HG03135 (cell line): ENCODE results near the gene UBASH3B.
A peak's percentile ranks its signal among the peaks of the same experiment; 100 is the strongest.
"Not testable (repeated sequence)": the region's sequence is repeated elsewhere in the genome, so short reads cannot be mapped to it uniquely, and the experiment has no call there.

Experiments
- ATAC-seq: cut with Tn5 transposase; IDR thresholded peaks from one replicate; pipeline ENCODE4 v1.9.1; 2021; ENCODE audit warnings: mild to moderate bottlenecking, moderate library complexity; ENCODE audit not compliant: unreplicated experiment

UBASH3B gene

GRCh38 chr11:122843281-122844141 lies 188.0 kb downstream of the UBASH3B start:
- peak; percentile 82 for ATAC-seq

DNA sequence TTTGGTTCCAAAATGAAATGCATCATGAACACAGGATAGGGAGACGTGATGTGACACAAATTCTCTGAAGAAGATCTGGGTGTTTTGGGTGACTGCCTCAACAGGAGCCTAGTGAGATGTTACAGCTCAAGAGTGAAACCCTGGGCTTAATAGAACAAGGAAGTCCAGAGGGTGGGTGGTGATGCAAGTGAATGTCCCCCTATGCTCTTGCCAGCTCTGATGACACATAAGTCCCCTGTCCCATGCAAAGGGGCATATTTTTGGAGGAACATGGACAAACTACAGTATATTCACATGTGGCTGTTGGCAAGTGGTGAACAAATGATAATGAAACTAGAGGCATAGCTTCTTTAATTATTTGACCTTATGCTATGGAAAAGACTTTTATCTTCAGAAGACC lies 191.9 kb downstream of the UBASH3B start:
- ATAC-seq: no peak

DNA sequence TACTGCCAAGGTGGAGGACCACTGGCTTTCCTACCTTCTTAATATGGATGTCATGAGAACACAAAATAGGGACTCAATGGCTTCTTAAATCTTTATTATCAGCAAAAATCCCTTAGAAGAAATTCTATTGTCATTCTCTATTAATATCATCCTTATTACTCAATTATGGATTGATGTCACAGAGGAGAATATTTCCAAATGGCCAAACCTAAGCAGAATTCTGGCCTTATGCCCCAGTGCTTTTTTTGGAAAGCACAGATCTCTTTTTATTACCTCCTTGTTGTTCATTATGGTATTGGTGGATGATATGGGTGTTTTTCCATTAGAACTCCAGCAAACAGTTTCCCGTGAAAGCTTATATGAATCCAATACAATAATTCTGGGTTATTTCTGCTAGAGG lies 192.7 kb downstream of the UBASH3B start:
- ATAC-seq: no peak

DNA sequence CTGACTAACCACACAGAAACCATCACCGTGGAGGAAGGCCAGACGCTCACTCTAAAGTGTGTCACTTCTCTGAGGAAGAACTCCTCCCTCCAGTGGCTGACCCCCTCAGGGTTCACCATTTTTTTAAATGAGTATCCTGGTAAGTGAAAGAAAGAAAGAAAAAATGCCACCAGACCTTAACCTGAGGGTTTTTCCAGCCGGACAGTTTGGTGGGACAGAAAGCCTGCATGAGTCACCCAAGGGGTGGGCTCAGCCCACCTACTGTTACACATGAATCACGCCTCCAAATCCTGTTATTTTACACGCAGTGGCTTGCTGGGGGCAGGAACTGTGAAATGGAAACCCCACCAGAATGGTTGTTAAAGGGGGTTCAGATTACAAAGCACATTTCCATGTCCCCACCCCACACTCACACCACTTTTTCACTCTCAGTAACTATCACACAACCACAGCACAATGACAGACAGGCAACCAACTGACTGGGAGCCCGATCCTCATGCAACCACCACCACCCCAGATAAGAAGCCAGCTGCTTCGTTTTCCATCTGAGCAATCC lies 194.6 kb downstream of the UBASH3B start:
- no peak for ATAC-seq

DNA sequence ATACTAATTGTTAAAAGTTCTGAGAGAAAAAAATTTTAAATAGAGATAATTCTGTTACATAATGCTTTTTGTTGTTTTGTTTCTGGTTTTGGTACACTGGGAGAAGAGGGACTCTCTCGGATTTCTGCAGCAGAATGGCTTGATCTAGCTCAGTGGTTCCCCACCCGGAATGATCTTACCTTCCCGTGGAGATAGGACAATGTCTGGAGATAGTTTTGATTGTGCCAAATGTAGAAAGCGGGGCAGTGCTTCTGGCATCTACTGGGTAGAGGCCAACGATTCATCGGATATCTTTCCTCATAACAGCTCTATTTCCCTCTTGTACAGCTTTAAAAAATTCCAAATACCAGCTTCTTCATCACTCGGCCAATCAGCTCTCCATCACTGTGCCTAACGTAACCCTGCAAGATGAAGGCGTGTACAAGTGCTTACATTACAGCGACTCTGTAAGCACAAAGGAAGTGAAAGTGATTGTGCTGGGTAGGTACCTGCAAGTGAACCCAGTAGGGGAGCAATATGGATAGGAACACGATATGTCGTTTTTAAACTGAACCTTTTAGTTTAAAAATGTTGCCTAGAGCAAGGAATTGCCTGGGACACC lies 195.9 kb downstream of the UBASH3B start:
- peak; percentile 61 for ATAC-seq

- ATAC-seq: no peak
Observed at GRCh38 chr11:122852074-122852795, 196.7 kb downstream of the UBASH3B start.

GRCh38 chr11:122852796-122853160 lies 197.3 kb downstream of the UBASH3B start:
- ATAC-seq: no peak

GRCh38 chr11:122853261-122853660 lies 197.7 kb downstream of the UBASH3B start:
- ATAC-seq: no peak

DNA sequence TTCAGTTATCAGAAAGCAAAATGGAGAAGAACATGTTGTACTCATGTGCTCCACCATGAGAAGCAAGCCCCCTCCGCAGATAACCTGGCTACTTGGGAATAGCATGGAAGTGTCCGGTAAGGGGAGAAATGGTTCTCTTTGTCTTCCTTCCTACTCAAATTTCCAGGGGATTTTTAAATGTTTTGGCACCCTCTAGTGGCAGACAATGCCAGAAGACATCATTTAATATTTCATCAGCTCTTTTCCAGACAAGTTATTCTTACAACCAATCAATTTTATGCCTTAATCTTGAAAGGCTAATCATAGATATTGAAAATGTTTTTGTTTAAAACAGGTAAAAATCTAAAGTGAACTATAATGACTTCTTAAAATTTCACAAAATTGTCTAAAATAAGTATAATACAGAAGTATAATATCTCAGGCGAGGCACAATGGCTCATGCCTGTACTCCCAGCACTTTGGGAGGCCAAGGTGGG lies 198.5 kb downstream of the UBASH3B start:
- ATAC-seq: no peak

GRCh38 chr11:122861631-122862030 lies 206.1 kb downstream of the UBASH3B start:
- ATAC-seq: no peak

DNA sequence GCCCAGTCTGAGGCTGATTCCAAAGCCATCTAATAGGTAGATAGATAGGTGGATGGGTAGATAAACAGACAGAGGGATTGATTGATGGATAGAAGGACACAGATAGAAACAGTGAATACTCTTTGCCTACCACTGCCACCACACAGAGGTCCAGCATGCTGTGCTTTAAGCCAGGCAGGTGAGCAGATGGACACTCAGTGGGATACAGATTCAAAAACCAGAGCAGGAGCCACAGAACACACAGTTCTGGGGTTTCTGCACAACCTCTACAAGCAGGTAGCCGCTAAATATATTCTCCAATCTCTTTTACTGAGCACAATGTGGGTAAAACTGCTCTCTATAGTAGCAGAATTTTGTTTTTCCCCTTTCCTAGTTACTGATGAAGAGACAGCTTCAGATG lies 206.6 kb downstream of the UBASH3B start:
- ATAC-seq: no peak

GRCh38 chr11:122863154-122863553 lies 207.6 kb downstream of the UBASH3B start:
- ATAC-seq: not testable (repeated sequence)

DNA sequence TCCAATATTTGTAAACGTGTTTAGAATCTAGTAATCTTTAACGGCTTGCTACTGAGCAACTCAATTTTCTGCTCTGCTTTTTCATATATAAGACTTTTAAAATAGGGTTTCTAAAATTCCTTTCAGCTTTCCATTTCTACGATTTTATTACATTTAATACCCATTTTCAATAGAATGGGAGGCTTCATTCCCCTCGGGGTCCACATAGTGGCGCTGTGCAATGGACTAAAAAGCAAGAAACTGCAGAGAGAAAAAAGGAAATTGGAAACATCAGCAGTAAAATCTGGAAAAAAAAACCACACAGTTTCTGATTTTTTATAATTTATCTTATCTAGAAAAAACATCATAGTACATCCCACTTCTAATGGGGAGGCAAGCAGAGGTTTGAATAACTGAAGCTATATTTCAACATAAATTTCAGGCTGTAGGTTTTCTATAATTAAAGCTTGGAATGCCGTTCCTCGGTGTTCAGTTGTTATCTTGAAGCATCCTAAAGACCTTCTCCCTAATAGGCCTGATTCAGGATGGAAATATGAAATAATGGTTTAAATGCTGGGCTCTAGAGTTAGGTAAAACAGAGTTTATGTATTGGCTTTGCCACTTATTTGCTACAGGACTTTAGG lies 208.3 kb downstream of the UBASH3B start:
- no peak for ATAC-seq
